Measurements from ENCODE around the gene C17orf78.
"Not testable (repeated sequence)": the region's sequence is repeated elsewhere in the genome, so short reads cannot be mapped to it uniquely, and the experiment has no call there.

C17orf78 gene

DNA sequence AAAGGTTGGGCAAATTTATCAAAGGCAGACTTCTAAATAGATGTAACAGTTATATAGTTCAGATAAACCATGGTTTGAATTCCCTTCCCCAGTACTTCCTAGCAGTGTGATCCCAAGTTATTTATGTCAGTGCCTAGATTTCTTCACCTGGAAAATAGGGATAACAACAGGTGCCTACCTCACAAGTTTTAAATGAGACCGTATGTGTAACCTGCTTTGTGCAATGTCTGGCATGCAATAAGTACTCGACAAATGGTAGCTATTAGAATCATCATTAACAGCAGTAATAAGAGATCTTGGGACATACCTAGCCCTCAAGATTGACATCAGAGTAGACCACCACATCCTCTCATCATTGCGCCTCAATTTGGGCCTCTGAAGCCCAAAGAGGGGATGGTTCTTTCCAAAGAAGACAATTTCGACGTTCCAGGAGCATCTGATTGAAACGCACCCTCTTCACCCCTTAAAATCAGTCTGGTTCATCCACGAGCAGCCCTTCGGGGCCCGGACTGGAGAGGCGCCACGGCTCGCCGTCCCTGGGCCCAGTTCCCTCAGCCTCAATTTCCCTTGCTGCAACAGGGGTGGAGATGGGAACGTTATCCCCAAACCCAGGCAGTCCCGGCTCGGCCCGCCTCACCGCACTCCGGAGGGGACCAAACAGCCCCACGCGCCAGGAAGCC lies 30.3 kb downstream of the C17orf78 start:
- DNase-seq (ENCODE audit: insufficient read length, low spot score), result no peak

GRCh38 chr17:37406635-37407461 lies 31.1 kb downstream of the C17orf78 start, which contains the start of the genes ACACA and TADA2A:
ACACA (minus strand) TSS chr17:37406836; CDS start chr17:37406299, 537 bp downstream.
TADA2A (plus strand) TSS chr17:37406886; CDS start chr17:37411366, 4,480 bp downstream.
- TF ChIP-seq, protein P1, sequence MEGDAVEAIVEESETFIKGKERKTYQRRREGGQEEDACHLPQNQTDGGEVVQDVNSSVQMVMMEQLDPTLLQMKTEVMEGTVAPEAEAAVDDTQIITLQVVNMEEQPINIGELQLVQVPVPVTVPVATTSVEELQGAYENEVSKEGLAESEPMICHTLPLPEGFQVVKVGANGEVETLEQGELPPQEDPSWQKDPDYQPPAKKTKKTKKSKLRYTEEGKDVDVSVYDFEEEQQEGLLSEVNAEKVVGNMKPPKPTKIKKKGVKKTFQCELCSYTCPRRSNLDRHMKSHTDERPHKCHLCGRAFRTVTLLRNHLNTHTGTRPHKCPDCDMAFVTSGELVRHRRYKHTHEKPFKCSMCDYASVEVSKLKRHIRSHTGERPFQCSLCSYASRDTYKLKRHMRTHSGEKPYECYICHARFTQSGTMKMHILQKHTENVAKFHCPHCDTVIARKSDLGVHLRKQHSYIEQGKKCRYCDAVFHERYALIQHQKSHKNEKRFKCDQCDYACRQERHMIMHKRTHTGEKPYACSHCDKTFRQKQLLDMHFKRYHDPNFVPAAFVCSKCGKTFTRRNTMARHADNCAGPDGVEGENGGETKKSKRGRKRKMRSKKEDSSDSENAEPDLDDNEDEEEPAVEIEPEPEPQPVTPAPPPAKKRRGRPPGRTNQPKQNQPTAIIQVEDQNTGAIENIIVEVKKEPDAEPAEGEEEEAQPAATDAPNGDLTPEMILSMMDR (IDR thresholded peaks at IDR 0.05; ENCODE audit: insufficient read depth, missing control alignments), result no peak
- no peak for FAIRE-seq
- peak; percentile 30 for DNase-seq (ENCODE audit: insufficient read length, low spot score)

More for the DNA sequence above, 30.3 kb downstream of the C17orf78 start:
- FAIRE-seq, result no peak
- TF ChIP-seq, protein P1 (IDR thresholded peaks at IDR 0.05; ENCODE audit: insufficient read depth, missing control alignments), result no peak

GRCh38 chr17:37408145-37408479 lies 32.3 kb downstream of the C17orf78 start:
- FAIRE-seq; DNase-seq (ENCODE audit: insufficient read length, low spot score): not testable (repeated sequence)

GRCh38 chr17:37410357-37410756 lies 34.6 kb downstream of the C17orf78 start:
- DNase-seq (ENCODE audit: insufficient read length, low spot score), result no peak
- no peak for FAIRE-seq
- TF ChIP-seq, protein P1 (IDR thresholded peaks at IDR 0.05; ENCODE audit: insufficient read depth, missing control alignments), result no peak

DNA sequence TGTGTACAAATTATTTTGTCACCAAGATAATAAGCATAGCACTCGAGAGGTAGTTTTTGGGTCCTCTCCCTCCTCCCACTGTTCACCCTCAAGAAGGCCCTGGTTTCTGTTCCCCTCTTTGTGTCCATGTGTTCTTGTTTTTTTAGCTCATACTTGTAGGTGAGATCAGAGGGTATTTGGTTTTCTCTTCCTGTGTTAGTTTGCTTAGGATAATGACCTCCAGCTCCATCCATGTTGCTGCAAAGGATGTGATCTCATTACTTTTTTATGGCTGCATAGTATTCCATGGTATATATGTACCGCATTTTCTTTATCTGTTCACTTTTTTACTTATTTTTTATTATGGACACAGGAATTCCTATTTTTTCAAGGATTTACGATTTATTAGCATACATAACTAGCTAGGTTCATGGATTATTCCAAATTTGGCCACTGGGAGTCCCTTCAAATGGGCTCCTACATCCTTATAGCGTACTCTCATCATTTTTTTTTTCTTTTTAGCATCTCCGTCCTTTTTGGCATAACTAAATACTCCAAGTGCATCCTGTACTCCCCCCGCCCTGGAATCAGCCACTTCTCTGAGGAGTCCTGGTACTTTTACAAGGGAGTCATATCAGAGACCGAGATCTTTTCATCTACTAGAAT lies 38.2 kb downstream of the C17orf78 start:
- TF ChIP-seq, protein P1 (IDR thresholded peaks at IDR 0.05; ENCODE audit: insufficient read depth, missing control alignments), result peak; percentile 5
- DNase-seq (ENCODE audit: insufficient read length, low spot score) (no peak), FAIRE-seq (no peak)

DNA sequence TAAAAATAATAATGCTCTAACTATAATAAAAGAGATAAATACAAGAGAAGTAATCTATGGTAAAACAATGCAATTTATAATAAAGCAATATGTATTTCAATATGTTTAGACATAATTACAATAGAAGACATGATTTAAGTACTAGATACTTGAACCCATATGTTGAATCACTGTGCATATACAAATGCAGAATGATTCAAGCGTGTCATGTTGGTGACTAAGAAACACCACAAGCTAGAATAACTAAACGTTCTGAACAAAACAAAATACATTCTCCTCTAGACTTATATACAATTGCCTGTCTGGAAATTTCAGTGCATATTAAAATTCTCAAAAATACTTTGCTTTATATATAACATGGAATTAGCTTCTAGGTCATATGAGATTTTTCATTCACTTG lies 42.1 kb downstream of the C17orf78 start:
- TF ChIP-seq, protein P1 (IDR thresholded peaks at IDR 0.05; ENCODE audit: insufficient read depth, missing control alignments), result no peak

DNA sequence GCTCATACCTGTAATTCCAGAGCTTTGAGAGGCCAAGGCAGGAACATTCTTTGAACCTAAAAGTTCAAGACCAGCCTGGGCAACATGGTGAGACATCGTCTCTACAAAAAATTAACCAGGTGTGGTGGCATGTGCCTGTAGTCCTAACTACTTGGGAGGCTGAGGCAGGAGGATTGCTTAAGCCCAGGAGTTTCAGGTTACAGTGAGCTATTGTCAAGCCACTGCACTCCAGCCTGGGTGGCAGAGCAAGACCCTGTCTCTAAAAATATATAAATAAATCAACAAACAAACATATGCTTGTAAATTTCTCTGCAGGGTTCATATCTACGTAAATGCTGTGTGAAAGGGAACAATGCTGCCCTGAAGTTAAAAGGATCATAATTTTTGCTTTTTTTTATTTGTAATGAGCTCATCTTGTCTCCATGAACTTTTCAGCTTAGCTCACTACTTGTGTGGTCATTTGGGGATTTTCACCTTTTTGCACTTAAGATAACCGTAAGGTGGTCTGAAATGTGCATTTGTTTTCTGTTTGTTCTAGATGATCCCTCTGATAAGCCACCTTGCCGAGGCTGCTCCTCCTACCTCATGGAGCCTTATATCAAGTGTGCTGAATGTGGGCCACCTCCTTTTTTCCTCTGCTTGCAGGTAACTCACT lies 47.3 kb downstream of the C17orf78 start:
- TF ChIP-seq, protein P1 (IDR thresholded peaks at IDR 0.05; ENCODE audit: insufficient read depth, missing control alignments), result no peak
- FAIRE-seq (no peak), DNase-seq (ENCODE audit: insufficient read length, low spot score) (no peak)

More for the DNA sequence above, 42.1 kb downstream of the C17orf78 start:
- DNase-seq (ENCODE audit: insufficient read length, low spot score) (no peak), FAIRE-seq (no peak)
